Hematopoietic multipotent progenitor cell (in vitro differentiated cells): ENCODE data around the gene FXR1. TPM values are rescaled to one million over a fixed set of nuclear protein-coding genes. Genes with fewer than 3 reads are reported as not detected.
"Not testable (repeated sequence)": the region's sequence is repeated elsewhere in the genome, so short reads cannot be mapped to it uniquely, and the experiment has no call there.

Source experiments
- DNase-seq, 3 donors: peaks; one replicate each; pipeline ENCODE4 v3.0.0-alpha.2; 2011 to 2015; ENCODE audit warnings: low read depth in 2 of 3, low spot score in 2 of 3
- total RNA-seq: library from RNA; depleted of rRNA; stranded (reverse); fragments of >200 nt; gene quantifications from one replicate; pipeline ENCODE4 v1.2.3, GENCODE V29; 2012

FXR1 gene
- total RNA-seq, 1 donor, result 88.1 TPM

GRCh38 chr3:181003469-181003868, 91.0 kb downstream of the FXR1 start:
- DNase-seq, result not testable (repeated sequence)

DNA sequence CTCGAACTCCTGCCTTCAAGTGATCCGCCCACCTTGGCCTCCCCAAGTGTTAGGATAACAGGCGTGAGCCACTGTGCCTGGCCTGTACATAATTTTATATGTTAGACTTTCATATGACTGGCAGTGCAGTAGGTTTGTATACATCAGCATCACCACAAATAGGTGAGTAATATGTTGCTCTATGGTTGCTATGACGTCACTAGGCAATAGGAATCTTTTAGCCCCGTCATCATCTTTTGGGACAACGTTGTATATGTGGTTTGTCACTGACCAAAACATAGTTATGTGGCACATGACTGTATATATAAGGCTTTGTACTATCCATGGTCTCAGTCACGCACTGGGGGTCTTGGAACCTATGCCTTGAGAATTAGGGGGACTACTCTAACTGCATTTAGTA, 94.1 kb downstream of the FXR1 start:
- DNase-seq, result no peak

- no peak for DNase-seq
These were observed 94.8 kb downstream of the FXR1 start for GRCh38 chr3:181007262-181007661.

DNA sequence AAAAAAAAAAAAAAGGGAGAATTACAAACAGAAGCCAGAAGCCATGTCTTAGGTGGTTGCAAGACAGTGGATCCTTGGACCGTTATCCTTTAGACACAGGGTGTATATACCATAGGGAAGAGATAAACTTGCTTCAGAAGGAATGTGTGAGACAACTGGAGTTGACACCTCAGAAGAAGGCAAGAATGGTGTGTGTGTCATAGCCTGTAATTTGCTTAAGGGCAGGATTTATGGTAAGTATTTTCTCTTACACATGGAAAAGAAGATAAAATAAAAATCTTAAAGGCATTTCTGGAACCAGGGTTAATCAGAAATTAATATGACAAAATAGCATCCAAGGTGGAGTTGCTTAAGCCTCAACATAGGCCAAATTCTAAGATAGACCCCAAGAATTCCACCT, 96.3 kb downstream of the FXR1 start:
- no peak for DNase-seq

GRCh38 chr3:181009225-181009624, 96.8 kb downstream of the FXR1 start:
- no peak for DNase-seq

DNA sequence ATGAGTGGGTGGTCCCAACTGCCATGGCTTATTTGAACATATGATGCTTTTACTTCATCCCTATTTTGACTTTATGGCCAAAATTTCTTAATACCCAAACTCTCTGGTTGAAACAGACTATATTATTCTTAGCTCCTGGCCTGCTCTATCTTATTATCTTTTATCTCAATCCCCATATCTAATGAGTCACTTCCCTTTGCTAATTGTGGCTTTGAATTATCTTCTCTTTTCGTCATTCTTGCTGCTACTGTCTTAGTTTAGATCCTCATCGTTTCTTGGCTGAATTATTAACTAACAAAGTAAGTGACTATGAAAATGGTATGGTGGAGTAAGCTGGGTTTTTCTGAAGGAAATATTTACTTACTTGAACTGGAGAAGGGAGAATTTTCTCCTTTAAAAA, 105.2 kb downstream of the FXR1 start:
- no peak for DNase-seq

DNA sequence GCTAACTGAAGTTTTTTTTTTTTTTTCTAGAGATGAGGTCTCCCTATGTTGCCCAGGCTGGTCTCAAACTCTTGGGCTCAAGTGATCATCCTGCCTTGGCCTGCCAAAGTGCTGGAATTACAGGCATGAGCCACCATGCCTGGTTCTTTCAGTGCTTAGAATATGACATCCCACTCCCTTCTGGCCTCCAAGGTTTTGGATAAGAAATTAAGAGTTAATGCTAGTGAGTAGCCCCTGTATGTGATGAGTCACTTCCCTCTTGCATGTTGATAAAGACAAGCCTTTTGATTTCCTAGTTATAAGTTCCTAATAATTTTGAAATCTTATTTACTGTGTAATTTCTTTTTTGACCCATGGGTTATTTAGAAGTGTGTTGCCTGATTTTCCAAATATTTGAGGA, 112.7 kb downstream of the FXR1 start:
- no peak for DNase-seq

GRCh38 chr3:181030948-181031347, 118.5 kb downstream of the FXR1 start:
- DNase-seq, result no peak

Other genes starting within 250 kb of the FXR1 start
- not detected for gene CCDC39, start 233.2 kb upstream of the FXR1 start, total RNA-seq
- 21.3 TPM for gene DNAJC19, start 77.1 kb downstream of the FXR1 start, total RNA-seq